Lower lobe of right lung (tissue), 2 donors: ENCODE measurements around the gene GPR68. TPM values are rescaled to one million over a fixed set of nuclear protein-coding genes. Genes with fewer than 3 reads are reported as not detected.
"Not testable (repeated sequence)": the region's sequence is repeated elsewhere in the genome, so short reads cannot be mapped to it uniquely, and the experiment has no call there.

Source experiments
- ATAC-seq, 2 donors: fragments of 200-7000 bp; cut with Tn5 transposase; one replicate each; pipeline ENCODE4 v1.9.1; 2020 to 2022; ENCODE audit warnings: mild to moderate bottlenecking in 2 of 2, moderate library complexity in 2 of 2
- DNase-seq: peaks from one replicate; pipeline ENCODE4 v3.0.0-alpha.2; 2020
- H3K27ac ChIP-seq: fragments of 200-600 bp; one replicate; pipeline ENCODE4 v1.8.0; 2022
- H3K27me3 ChIP-seq: fragments of 200-600 bp; one replicate; pipeline ENCODE4 v1.8.0; 2022; ENCODE audit warnings: low read depth
- H3K36me3 ChIP-seq: fragments of 200-600 bp; one replicate; pipeline ENCODE4 v1.8.0; 2022; ENCODE audit warnings: mild to moderate bottlenecking
- H3K4me1 ChIP-seq: fragments of 200-600 bp; one replicate; pipeline ENCODE4 v1.8.0; 2022
- H3K4me3 ChIP-seq: fragments of 200-600 bp; one replicate; pipeline ENCODE4 v1.8.0; 2022; ENCODE audit warnings: mild to moderate bottlenecking
- H3K9me3 ChIP-seq: fragments of 200-600 bp; one replicate; pipeline ENCODE4 v1.8.0; 2022
- intact Hi-C: fragments of 100-400 bp; cut with DNase I; formaldehyde crosslinking; loops from one replicate; pipeline ENCODE4 v1.11.0; 2022
- total RNA-seq: library from RNA; stranded (reverse); fragmentation: NEBNext Ultra II Directional; extraction: Animal tissue kit (Norgen Biotek cat#: 25700); gene quantifications from one replicate; pipeline ENCODE4 v1.2.1, GENCODE V29; 2021
- TF ChIP-seq, protein P1 (sequence below): fragments of 200-600 bp; IDR thresholded peaks from one replicate; pipeline ENCODE4 v1.8.0; 2022; ENCODE audit warnings: antibody characterized with exemption, mild to moderate bottlenecking
- donor health status: DM: no; HTN: yes; CAD: no; lungs with severe emphysema.

The GPR68 gene
- total RNA-seq, 1 donor from 2014 or later: 3.4 TPM

DNA sequence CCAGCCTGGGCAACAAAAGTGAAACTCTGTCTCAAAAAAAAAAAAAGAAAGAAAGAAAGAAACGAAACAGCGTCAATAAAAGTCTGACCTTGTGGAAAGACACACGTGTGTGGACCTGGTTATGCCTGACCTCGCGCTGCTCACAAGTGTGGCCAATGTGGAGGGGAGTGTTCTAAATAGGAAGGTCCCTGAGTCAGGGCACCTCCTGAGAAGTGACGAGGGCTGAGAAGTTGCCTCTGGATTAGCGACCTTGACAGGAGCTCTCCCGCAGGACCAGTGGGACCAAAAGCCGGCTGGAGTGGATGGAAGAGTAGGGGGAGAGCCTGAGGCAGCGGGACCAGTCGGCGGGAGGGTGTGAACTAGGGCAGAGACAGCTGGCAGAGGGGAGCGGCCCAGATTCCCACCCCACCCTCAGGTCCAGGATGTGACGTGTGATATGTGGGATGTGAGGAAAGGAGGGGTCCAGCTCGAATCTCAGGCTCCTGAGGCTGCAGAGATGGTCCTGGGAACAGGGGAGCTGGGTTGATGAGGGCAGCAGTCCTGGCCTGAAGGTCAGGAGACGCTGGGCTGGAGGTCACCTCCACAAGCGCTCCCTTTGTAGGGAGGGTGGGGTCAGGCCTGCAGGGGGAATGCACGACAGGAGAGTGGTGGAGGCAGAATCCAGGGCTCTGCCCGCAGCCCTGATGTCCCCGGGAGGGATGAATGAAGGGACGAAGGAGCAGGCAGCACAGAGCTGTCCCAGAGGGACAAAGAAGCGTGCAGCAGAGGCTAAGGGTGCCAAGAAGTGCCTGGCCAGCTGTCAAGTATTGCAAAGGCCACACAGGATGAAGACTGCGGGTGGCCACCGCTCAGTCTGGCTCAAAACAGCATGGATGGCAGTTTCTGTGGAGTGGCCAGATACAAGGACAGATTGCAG, 24.8 kb upstream of the GPR68 start:
- Histone ChIP-seq H3K4me1 (peaks cover 20% of the 10 kb centered on the region), H3K27ac (peak overlapping the region; percentile 46), H3K27me3 (no peaks in the 10 kb centered on the region), H3K4me3 (peak overlapping the region; percentile 43), H3K36me3 (peaks cover 24% of the 10 kb centered on the region), H3K9me3 (no peaks in the 10 kb centered on the region)
- intact Hi-C loops: no loop called here
- DNase-seq: no peak
- TF ChIP-seq, protein P1, sequence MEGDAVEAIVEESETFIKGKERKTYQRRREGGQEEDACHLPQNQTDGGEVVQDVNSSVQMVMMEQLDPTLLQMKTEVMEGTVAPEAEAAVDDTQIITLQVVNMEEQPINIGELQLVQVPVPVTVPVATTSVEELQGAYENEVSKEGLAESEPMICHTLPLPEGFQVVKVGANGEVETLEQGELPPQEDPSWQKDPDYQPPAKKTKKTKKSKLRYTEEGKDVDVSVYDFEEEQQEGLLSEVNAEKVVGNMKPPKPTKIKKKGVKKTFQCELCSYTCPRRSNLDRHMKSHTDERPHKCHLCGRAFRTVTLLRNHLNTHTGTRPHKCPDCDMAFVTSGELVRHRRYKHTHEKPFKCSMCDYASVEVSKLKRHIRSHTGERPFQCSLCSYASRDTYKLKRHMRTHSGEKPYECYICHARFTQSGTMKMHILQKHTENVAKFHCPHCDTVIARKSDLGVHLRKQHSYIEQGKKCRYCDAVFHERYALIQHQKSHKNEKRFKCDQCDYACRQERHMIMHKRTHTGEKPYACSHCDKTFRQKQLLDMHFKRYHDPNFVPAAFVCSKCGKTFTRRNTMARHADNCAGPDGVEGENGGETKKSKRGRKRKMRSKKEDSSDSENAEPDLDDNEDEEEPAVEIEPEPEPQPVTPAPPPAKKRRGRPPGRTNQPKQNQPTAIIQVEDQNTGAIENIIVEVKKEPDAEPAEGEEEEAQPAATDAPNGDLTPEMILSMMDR: no peak
- peak in 1 of 2 donors; percentile 7 for ATAC-seq

DNA sequence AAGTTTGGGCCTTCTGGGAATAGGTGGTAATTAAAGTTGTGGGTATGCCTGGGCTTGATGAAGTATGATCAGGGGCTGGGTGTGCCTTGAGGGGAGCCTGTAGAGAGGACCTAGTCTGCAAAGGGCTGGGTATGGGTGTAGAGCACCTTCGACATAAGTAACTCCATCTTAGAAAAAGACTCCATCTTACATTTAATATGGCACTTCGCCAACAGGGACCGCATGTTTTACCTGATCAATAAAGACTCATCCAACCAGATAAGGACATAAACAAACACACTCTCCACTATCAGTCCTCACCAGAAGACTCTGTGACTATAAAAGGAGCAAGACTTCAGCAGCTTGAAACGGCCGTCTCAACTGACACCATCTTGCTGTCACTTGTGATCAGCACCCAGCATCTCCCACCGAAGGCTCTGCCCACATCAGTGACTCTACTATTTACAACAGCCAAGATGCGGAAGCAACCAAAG, 23.5 kb upstream of the GPR68 start:
- Histone ChIP-seq H3K4me1 (peaks cover 32% of the 10 kb centered on the region), H3K36me3 (peaks cover 15% of the 10 kb centered on the region), H3K27ac (no peak overlapping the region), H3K27me3 (peaks cover 12% of the 10 kb centered on the region), H3K4me3 (no peak overlapping the region), H3K9me3 (no peaks in the 10 kb centered on the region)
- intact Hi-C loops: no loop called here
- ATAC-seq: no peak
- no peak for DNase-seq
- TF ChIP-seq, protein P1: no peak

DNA sequence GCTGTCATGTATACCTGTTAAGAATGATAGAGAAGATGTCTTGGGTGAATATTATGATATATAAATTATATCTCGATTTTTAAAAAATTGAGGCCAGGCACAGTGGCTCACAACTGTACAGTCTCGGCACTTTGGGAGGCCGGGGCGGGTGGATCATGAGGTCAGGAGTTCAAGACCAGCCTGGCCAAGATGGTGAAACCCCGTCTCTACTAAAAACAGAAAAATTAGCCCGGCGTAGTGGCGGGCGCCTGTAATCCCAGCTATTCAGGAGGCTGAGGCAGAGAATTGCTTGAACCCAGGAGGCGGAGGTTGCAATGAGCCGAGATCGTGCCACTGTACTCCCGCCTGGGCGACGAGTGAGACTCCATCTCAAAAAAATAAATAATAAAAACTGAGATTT, 21.8 kb upstream of the GPR68 start:
- H3K9me3 ChIP-seq, H3K4me3 ChIP-seq, ATAC-seq, H3K36me3 ChIP-seq, intact Hi-C loops, H3K27ac ChIP-seq: not testable (repeated sequence)
- peaks cover 12% of the 10 kb centered on the region for H3K27me3 ChIP-seq
- peaks cover 32% of the 10 kb centered on the region for H3K4me1 ChIP-seq
- peak; percentile 3 for DNase-seq

DNA sequence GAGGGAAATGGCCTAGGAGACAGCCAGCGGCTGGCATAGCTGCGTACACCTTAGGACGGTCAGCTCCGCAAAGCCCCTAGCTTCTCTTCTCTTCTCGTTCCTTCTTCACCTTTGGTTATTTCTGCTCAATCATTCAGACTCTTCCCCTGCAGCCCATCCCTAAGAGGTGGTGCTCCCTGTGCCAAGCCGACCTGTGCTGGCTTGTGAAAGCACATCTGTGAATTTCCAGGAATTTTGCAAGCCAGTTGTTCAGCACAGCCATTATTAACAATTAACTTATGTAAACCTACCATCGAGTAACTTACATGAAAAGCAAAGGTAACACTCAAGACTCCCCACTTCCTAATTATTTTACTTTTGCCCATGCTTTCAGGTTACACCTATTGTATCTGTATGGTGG, 20.9 kb upstream of the GPR68 start:
- H3K4me1 ChIP-seq: peaks cover 32% of the 10 kb centered on the region
- ATAC-seq (no peak), DNase-seq (peak; percentile 10)
- intact Hi-C loops: no loop called here
- no peaks in the 10 kb centered on the region for H3K9me3 ChIP-seq
- no peaks in the 10 kb centered on the region for H3K36me3 ChIP-seq
- TF ChIP-seq, protein P1: no peak
- no peak overlapping the region for H3K27ac ChIP-seq
- no peak overlapping the region for H3K4me3 ChIP-seq
- peaks cover 12% of the 10 kb centered on the region for H3K27me3 ChIP-seq

DNA sequence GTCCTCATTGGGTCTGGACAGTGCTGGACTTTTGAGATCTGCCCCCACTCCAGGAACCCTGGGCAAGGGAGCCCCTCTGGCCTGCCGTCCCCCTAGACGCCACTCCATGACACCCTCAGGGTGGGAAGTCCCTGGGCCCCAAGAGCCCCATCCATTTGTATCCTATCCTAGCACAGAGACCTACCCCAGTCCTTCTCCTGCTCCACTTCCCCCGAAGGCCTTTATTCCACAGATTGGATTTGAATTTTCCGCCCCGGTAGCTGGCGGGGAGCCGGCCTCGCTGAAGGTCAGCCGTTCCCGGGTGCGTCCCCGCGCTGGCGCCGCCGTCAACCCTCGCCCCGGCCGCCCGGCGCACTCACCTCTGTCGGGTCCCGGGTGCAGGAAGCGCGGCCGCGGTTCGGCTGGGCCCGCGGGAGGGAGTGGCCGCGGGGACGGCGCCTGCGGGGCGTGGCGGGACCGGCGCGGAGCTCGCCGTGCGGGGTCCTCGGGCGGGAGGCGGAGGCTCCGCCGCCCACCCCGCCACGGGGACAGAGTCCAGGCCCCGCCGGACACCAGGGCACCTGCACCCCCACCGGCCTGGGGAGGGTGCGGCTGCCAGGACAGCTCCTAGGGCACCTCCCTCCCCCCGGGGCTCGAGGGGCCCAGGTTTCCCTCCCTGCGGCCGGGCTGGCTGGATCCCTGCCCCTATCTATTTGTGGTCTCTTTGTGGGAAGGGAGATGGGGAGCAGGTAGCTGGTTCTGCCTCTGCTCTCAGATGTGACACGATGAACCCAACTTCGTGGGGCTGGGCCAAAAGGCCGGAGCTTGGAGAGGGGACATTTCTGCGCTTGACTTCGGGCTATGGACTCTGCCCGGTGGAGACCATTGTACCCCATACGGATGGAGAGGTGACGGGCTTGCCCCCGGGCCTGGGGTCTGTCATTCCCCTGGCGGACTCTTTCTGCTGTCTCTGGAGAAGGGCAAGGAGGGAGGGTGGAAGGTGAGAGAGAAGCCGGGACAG, 19.9 kb upstream of the GPR68 start:
- DNase-seq (peak; percentile 60), ATAC-seq (peak; percentile 66 to 72)
- H3K27ac ChIP-seq: no peak overlapping the region

More for the DNA sequence above, 19.9 kb upstream of the GPR68 start:
- TF ChIP-seq, protein P1: no peak
- H3K9me3 ChIP-seq: no peaks in the 10 kb centered on the region
- no peaks in the 10 kb centered on the region for H3K36me3 ChIP-seq
- H3K4me3 ChIP-seq: peak overlapping the region; percentile 57
- intact Hi-C loops: no loop called here
- peaks cover 25% of the 10 kb centered on the region for H3K4me1 ChIP-seq
- peaks cover 12% of the 10 kb centered on the region for H3K27me3 ChIP-seq
